Measurements from ENCODE around the gene PRMT7.

PRMT7 gene

GRCh38 chr16:68343137-68343536 lies 32.3 kb downstream of the PRMT7 start:
- Histone ChIP-seq H3K36me3 (ENCODE audit: low read length) (peaks cover 4% of the 10 kb centered on the region; the same call in 1 of the 2 replicates), H3K27me3 (ENCODE audit: low read length) (no peaks in the 10 kb centered on the region), H3K9me2 (replicated peaks; ENCODE audit: insufficient read depth, low read length) (no peaks in the 10 kb centered on the region), H3K9ac (ENCODE audit: low read length) (no peak overlapping the region), H3K27ac (ENCODE audit: low read depth, low read length) (no peak overlapping the region), H3K4me3 (ENCODE audit: insufficient read depth, low read length, poor library complexity, severe bottlenecking) (no peak overlapping the region), H3K79me2 (ENCODE audit: insufficient read depth, low read length) (no peaks in the 10 kb centered on the region), H4K20me1 (ENCODE audit: low read depth, low read length) (no peaks in the 10 kb centered on the region), H2AFZ (ENCODE audit: low read depth, low read length, severe bottlenecking) (no peak overlapping the region), H3F3A (ENCODE audit: insufficient read depth) (no peaks in the 10 kb centered on the region), H3K4me2 (ENCODE audit: low read depth, low read length, poor library complexity, severe bottlenecking) (no peak overlapping the region), H3K9me3 (ENCODE audit: insufficient read depth, low read length) (no peaks in the 10 kb centered on the region)
- TF ChIP-seq CTCF (IDR thresholded peaks at IDR 0.05; ENCODE audit: insufficient read depth, low read length, poor library complexity, severe bottlenecking): no peak
- no peak for TF ChIP-seq EZH2phosphoT487 (conservative IDR thresholded peaks at IDR 0.05; ENCODE audit: low read length)

GRCh38 chr16:68344252-68344651 lies 33.4 kb downstream of the PRMT7 start:
- Histone ChIP-seq H3K9me3 (ENCODE audit: insufficient read depth, low read length) (no peaks in the 10 kb centered on the region), H3K9me2 (replicated peaks; ENCODE audit: insufficient read depth, low read length) (no peaks in the 10 kb centered on the region), H3K27ac (ENCODE audit: low read depth, low read length) (no peak overlapping the region), H3K4me2 (ENCODE audit: low read depth, low read length, poor library complexity, severe bottlenecking) (no peak overlapping the region), H3K9ac (ENCODE audit: low read length) (no peak overlapping the region), H3K36me3 (ENCODE audit: low read length) (peaks cover 6% of the 10 kb centered on the region; the same call in 1 of the 2 replicates), H4K20me1 (ENCODE audit: low read depth, low read length) (no peaks in the 10 kb centered on the region), H3F3A (ENCODE audit: insufficient read depth) (no peaks in the 10 kb centered on the region), H3K79me2 (ENCODE audit: insufficient read depth, low read length) (no peaks in the 10 kb centered on the region), H3K27me3 (ENCODE audit: low read length) (no peaks in the 10 kb centered on the region), H2AFZ (ENCODE audit: low read depth, low read length, severe bottlenecking) (no peak overlapping the region), H3K4me3 (ENCODE audit: insufficient read depth, low read length, poor library complexity, severe bottlenecking) (no peak overlapping the region)
- no peak for TF ChIP-seq CTCF (IDR thresholded peaks at IDR 0.05; ENCODE audit: insufficient read depth, low read length, poor library complexity, severe bottlenecking)
- TF ChIP-seq EZH2phosphoT487 (conservative IDR thresholded peaks at IDR 0.05; ENCODE audit: low read length): no peak

GRCh38 chr16:68345351-68345810 lies 34.6 kb downstream of the PRMT7 start:
- Histone ChIP-seq H3K4me2 (ENCODE audit: low read depth, low read length, poor library complexity, severe bottlenecking) (no peak overlapping the region), H4K20me1 (ENCODE audit: low read depth, low read length) (no peaks in the 10 kb centered on the region), H3K9me3 (ENCODE audit: insufficient read depth, low read length) (no peaks in the 10 kb centered on the region), H3K4me3 (ENCODE audit: insufficient read depth, low read length, poor library complexity, severe bottlenecking) (no peak overlapping the region), H3K27me3 (ENCODE audit: low read length) (no peaks in the 10 kb centered on the region), H2AFZ (ENCODE audit: low read depth, low read length, severe bottlenecking) (no peak overlapping the region), H3K9ac (ENCODE audit: low read length) (no peak overlapping the region), H3K36me3 (ENCODE audit: low read length) (peaks cover 6% of the 10 kb centered on the region; the same call in 1 of the 2 replicates), H3K79me2 (ENCODE audit: insufficient read depth, low read length) (no peaks in the 10 kb centered on the region), H3K27ac (ENCODE audit: low read depth, low read length) (no peak overlapping the region), H3F3A (ENCODE audit: insufficient read depth) (no peaks in the 10 kb centered on the region), H3K9me2 (replicated peaks; ENCODE audit: insufficient read depth, low read length) (no peaks in the 10 kb centered on the region)
- no peak for TF ChIP-seq EZH2phosphoT487 (conservative IDR thresholded peaks at IDR 0.05; ENCODE audit: low read length)
- no peak for TF ChIP-seq CTCF (IDR thresholded peaks at IDR 0.05; ENCODE audit: insufficient read depth, low read length, poor library complexity, severe bottlenecking)
